A172 (cell line): ENCODE data around the gene BBS4. TPM values are rescaled to one million over a fixed set of nuclear protein-coding genes. Genes with fewer than 3 reads are reported as not detected.
"Not testable (repeated sequence)": the region's sequence is repeated elsewhere in the genome, so short reads cannot be mapped to it uniquely, and the experiment has no call there.

Experiments
- DNase-seq: peaks from one replicate; pipeline ENCODE4 v3.0.0-alpha.2; 2015; ENCODE audit warnings: low spot score
- total RNA-seq: library from RNA; depleted of rRNA; stranded (reverse); fragments of >200 nt; shearing (Covaris generic); gene quantifications from 2 replicates; pipeline ENCODE4 v1.2.3, GENCODE V29; 2014; rRNA removed

Gene BBS4, protein sequence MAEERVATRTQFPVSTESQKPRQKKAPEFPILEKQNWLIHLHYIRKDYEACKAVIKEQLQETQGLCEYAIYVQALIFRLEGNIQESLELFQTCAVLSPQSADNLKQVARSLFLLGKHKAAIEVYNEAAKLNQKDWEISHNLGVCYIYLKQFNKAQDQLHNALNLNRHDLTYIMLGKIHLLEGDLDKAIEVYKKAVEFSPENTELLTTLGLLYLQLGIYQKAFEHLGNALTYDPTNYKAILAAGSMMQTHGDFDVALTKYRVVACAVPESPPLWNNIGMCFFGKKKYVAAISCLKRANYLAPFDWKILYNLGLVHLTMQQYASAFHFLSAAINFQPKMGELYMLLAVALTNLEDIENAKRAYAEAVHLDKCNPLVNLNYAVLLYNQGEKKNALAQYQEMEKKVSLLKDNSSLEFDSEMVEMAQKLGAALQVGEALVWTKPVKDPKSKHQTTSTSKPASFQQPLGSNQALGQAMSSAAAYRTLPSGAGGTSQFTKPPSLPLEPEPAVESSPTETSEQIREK
- total RNA-seq = 16.6 and 31.7 TPM in 2 replicates

DNA sequence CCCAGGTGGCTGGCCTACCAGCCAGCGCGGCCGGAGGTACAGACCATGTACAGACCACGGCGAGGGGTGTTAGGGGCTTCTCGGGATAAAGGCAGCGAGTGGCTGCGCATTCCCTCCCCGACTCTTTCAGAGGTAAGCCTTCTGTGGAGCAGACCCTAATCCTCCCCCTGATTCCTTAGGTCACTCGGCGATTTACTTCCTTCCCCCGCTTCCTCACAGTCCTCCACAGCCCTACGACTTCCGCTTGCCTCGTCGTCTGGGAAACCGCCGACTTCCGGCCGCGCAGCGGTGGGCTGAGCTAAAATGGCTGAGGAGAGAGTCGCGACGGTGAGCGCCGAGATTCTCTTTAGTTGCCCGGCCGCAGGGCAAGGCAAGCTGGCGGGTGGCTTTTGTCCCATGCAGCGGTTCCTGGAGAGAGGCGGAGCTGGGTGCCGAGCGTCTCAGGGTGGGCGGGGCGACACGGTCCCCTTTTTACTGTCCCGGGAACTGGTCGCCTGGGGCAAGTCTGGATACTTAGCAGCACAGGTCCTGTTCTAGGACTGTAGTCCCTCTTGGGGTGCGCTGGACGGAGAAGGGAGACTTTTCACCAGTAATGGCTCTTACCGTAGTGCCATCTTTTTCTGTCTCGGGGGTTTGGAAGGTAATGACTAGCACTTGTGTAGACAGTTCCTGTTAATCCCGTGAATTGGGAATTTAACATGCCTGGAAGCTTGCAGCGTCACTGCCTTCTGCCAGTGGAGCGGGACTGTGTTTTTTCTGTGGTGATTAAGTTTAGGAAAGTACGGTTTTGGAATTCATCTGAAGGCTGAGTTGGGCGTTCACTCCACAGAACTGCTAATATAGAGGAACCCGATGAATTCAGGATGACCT lies at the start of gene BBS4, which contains the start of gene HIGD2B:
TSS of gene BBS4 (plus strand) at position 283 of the 870 bp plus-strand sequence. CDS start at position 304, 21 bp downstream.
TSS of gene HIGD2B (minus strand) at position 258 of the 870 bp plus-strand sequence. CDS start 9,808 bp downstream, outside the sequence.
- peak; percentile 79 for DNase-seq

DNA sequence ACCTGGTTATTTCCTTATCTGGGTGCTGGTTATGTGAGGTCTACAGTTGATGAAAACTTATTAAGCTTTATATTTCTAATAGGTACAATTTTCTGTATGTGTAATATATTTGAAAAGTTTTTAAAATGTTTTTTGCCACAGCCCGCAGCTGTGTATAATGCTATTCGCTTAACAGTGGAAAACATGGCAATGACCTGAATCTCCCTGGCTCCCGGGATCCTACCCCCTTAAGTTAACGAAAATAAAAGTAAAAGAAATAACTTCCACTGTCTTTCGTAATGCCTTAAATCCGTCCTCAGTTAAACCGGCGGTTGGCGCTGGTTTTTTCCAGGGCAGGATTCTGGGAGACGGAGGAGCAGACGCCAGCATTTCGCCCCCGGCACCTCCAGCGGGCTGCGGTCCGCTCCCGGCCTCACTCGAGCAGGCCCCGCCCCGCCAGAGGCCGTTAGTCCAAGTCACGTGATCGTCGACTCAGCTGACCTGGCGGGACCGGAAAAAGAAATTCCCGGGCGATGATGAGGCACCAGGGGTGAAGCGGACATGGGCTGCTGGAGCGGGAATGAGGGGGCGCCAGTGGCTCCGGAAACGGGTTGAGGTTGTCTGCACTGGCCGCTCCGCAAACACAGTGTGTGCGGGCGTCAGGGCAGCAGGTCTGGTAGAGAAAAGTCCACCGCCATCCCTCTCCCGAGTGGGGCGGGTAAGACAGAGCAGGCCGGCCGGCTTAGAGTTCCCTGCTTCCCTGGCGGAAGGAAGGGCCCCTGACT lies 49.3 kb upstream of the BBS4 start:
- DNase-seq = peak; percentile 47

DNA sequence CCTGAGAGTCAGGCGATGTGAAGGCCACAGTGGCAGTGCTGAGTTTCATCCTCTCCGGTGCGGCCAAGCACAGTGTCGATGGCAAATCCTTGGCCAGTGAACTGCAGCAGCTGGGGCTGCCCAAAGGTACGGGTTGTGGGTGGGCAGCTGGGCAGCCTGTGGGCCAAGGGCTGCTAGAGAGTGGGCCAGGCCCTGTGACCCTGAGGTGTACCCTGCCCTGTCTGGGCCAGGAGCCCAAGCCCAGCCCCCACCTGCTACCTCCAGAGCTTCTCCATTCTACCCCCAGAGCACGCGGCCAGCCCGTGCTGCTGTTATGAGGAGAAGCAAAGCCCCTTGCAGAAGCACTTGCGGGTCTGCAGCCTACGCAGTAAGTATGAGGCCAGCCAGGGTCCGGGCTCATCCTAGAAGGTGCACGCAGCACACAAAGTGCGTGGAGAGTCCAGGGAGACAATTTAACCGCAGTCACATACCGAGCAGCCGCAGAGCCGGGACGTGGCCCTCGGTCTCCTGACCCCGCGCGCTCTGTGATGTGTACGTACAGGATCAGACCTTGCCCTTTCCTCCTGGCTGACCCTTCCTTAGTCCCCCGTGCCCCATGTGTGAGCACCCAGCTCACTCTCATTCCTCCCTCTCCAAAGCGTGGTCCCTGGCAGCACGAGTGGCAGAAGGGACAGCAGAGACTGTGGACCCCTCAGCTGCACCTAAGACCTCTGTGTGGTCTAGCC lies 46.1 kb upstream of the BBS4 start:
- not testable (repeated sequence) for DNase-seq

DNA sequence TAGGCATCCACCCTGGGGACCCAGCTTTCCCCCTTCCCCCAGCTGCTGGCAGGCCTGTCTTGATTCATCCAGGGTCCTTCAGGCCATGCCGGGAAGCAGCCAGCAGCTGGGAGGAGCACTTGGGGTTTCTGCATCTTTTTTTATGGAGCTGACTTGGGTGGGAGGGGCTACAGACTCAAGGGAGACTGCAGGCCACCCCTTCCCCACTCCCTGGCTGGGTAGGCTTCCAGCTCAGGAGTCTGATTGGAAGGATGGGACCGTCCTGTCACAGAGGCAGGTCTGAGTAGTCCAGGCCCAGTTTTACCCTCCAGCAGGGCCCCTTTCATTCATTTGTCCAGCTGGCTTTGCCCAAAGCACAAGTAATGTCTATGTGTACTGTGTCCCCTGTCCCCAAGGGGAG lies 43.7 kb upstream of the BBS4 start:
- DNase-seq = not testable (repeated sequence)

DNA sequence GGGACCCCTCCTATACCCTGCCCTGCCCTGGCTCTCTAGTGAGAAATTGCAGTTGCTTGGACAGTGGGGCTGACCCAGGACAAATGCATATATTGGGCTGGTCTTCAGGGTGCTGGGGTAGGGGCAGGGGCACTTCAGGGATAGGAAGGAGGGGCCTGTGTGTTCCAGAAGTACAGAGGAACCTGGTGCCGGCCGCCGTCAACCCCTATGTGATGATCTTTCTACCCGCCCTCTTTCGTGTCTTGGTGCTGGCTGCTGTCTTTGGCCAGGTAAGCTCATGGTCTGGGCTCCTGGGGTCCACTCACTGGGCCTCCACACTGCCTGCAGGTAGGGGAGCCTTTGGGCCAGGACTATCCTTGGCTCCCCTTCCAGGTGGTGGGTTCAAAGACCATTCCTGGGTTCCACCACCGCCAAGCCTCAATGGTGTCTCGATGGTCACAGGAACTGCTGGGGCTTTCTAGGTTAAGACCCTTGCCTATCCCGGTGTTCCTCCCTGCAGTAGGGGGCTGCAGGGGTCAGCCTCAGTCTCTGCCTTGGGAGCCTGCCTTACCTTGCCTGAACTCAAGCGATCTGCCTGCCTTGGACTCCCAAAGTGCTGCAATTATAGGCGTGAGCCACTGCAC lies 37.3 kb upstream of the BBS4 start:
- DNase-seq = not testable (repeated sequence)

DNA sequence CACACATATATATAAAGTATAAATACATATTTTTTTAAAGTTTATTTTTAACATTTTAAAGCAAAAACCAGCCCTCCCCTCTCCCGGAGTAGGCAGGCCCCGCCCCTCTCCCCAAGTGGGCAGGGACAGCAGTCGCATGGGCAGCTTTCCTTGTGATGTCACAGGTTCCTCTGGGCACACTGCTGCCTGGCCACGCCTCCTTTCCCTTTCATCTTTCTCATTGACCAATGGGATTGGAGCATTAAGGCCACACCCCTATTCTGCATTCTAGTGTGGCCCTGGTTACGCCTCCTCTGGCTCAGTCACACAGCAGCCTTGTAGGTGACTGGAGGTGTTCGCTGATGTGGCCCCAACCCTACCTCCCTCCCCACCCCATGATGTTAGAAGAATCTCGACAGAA lies 31.6 kb upstream of the BBS4 start, which contains the start of gene GOLGA6B:
TSS of gene GOLGA6B (plus strand) at position 301 of the 400 bp plus-strand sequence. CDS start at position 342, 41 bp downstream.
- DNase-seq = not testable (repeated sequence)

DNA sequence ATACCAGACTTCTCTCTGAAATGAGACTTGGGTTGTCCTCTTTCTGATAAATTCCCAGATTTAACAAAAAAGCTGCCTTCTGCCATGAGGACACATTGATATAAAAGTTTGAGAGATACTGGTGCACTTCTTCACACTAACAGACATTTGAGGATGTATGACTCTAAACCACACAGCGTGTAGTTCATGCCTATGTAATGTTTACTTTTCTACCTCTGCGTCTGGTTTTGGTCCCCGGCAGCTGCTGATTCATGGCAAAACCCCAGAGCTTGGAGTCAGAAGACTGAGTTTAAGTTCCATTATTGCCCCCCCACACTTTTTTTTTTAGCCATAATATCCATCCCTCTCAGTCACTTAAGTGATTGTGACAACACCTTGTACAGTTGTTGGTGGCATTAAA lies 30.0 kb upstream of the BBS4 start:
- DNase-seq = not testable (repeated sequence)

DNA sequence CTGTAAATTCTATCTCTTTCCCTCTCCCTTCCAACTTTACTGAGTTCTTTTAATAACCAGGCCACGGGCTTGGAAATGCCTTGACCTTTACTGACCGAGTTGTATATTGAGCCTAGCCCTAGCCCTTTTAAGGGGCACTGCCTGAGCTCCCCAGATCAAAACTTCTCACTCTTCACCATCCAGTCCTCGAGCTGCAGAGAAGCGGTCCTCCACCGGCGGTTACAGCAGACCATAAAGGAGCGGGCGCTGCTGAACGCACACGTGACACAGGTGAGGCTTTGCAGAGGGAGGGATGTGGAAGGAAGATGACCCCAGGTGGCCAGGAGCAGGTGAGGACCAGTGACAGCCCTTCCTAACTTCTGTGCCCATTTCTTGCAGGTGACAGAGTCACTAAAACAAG lies 24.9 kb upstream of the BBS4 start:
- not testable (repeated sequence) for DNase-seq

DNA sequence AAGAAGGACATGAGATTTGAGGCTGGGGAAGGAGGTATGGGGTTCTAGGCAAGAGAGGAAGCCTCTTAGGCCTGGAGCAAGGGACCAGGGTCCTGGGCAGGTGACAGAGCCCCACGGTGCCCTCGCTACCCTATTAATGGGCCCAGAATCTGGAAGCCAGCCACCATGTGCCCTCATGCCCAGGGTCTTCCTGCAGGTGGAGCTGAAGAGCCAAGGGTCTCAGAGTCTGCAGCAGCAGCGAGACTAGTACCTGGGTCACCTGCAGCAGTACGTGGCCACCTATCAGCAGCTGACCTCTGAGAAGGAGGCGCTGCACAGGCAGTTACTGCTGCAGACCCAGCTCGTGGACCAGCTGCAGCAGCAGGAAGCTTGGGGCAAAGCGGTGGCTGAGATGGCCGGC lies 22.1 kb upstream of the BBS4 start:
- not testable (repeated sequence) for DNase-seq

DNA sequence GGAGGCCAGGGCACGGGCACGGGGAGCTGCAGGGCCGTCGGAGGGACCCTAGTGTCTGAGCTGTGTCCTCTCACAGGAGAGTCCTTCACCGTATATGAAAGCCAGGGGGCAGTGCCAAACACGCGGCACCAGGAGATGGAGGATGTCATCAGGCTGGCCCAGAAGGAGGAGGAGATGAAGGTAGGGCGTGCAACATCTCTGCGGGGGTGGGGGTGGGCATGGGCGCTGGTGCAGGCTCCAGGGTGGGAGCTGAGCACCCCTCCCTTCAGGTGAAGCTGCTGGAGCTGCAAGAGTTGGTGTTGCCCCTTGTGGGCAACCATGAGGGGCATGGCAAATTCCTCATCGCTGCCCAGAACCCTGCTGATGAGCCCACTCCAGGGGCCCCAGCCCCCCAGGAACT lies 20.3 kb upstream of the BBS4 start:
- DNase-seq = not testable (repeated sequence)

DNA sequence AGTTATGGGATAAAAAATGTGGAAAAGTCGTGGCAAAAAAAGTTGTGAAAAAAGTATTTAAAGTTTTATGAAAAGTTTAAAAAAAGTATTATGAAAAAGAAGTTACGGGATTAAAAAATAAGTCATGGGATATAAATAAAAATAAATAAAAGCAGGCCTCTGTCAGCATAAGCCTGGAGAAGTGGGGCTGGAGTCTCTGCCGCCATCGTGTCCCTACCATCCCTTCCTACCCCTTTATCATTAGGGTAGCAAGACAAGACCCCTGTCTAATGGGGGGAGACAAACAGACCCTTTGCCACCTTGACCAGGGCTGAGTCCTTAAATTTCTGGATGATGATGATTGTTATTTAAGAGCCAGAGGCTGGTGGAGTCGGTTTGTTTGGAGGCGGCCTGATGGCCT lies 16.2 kb upstream of the BBS4 start:
- DNase-seq = not testable (repeated sequence)

DNA sequence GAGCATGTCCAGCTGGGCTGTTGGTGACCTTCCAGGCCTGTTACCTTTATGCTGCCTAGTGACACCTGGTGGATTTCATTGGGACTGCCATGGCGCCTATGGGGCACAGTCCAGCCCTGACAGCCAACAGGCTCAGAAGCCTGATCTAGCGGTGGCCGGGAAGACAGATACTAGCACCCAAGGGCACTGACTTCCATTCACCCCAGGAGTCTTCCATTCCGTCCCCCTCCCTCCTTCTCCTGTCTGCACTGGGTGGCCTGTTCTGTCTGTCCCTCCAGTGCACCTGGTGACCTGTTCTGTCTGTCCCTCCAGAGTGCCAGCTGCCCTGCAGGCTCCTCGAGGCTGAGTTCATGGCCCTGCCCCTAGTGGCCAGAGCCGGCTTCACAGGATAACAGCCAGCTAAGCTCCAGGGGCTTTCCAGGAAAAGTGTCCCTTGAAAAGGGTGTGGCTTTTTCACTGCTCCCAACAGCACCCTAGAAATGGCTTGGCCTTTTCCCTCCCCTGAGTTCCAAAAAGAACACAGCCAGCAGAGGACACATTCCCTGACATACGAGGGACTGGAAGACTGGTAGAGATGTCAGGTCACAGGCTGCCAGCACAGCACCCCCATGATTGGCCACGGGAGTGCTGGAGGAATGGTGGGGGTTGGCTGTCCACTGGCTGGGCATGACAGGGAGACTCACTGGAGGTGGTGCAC lies 15.2 kb upstream of the BBS4 start:
- peak; percentile 68 for DNase-seq

DNA sequence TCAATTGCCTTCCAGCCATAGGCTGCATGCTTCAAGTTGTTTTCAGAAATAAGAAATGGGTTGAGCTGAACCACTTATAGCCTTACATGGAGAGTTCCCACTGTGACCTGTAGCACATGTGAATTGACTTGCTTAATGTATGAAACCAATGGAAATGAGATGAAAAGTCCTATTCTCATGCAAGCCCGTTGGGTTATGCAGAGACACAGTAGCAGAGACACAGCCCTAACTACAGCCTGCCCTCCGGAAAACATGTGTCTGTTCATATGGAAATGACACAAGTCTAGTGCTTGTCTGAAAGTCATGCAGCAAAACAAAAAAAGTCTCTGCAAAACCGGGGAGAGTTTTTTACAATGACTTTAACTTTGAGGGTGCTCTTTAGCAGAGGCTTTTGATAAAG lies 14.5 kb upstream of the BBS4 start:
- DNase-seq = no peak

DNA sequence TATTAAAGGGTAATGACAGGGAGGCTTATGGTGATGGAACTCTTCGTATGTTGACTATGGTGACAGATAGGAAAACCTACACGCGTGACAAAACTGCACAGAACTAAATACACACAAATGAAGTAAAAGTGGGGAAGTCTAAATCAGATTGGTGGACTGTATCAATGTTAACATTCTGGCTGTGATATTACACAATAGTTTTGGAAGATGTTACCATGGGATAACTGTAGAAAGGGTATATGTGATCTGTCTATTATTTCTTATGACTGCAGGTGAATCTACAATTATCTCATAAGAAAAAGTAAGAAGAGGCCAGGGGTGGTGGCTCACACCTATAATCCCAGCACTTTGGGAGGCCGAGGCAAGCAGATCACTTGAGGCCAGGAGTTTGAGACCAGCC lies 9.2 kb upstream of the BBS4 start:
- DNase-seq = no peak

DNA sequence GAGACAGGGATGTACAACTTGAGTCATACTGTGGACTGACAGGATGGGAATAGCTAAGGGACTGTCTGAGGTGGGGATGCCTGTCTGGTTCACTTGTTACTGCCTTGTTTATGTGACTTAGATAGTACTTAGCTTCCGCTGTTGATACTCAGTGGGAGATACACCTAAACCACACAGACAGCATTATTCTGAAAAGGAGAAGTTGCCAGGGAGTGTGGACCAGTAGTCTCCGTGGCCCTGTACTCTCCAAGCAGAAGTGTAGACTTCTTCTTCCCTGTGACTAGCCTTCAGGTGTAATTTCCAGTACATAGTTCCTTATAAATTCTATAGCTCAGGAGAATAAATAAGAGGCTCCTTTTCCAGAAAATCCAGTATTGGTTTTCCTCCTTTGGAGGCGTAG lies 5.1 kb upstream of the BBS4 start:
- no peak for DNase-seq

DNA sequence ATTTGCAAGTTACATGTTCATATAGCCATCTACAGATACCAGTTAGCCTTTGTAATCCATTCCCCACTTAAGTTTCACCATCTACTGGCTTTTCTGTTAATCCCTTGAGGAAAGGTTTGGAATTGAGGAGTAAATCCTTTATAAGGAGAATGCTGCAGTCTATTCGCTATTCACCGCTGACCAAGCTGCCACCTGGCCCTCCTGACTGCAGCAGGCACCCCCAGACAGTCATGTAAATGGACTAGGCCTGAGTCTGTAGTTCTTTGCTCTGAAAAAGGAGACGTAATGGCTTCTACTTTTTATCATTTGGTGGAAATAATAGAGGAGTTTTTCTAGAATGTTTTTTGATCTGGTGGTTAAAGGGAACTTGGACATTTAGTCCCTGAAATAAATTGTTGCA lies 3.2 kb upstream of the BBS4 start:
- DNase-seq = no peak

DNA sequence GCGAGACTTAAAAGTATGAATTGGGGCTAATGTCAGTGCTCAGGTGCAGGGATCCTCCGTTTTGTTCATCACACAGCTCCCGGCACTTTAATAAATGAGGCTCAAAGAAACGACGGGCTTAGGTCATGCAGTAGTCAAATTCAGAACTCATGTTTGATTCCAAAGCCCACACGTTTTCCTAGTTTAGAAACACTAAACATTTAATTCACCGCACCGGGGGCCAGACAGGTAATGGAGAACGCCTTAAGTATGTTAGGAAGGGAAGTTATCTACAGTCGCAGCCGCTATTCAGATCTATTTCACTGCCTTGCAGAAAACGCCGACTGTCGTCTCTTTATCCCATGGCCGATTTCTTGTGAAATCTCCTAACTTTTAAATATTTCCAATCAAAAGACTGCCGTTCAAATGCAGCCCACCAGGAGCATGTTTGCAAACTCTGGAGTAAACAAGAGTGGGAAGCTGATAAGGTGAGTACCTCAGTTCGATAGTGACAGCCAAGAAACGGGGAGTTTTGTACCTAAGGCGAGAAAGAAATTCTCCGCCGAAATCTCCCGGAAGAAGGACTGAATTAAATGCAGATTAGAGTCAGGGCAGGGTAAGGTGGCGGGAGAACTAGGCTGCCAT lies 594 bp upstream of the BBS4 start:
- DNase-seq = no peak

DNA sequence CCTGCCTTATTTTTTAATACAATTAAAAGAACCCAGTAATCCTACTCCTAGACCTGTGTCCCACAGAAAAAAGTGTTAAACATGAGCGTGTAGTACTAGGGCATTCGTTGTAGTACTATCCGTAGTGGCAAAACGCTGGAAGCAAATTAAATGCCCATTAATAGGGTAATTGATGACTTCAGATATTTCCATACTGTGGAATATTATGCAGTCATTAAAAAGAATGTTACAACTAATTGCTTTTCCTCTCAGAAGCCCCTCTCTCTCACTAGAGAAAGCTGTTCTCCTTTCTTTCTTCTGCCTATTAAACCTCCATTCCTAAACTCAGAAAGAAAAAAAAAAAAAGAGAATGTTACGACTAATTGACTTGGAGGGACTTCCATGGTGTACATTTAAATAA lies 2.7 kb downstream of the BBS4 start:
- DNase-seq = no peak

DNA sequence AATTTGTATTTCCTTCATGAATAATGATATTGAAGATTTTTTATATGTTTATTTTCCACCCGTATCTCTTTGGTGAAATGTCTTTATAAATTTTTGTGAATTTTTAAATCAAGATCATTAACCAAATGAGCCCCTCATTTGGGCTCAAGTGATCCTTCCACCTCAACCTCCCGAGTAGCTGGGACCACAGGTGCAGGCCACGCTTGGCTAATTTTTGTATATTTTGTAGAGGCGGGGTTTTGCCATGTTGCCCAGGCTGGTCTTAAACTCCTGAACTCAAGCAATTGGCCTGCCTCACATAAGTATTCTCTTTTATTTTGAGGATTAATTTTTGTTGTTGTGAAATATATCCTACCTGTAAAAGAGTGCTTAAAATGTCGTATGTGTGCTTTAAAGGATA lies 4.9 kb downstream of the BBS4 start:
- no peak for DNase-seq
